ENCODE data around the gene FAM107A.
A peak's percentile ranks its signal among the peaks of the same experiment; 100 is the strongest.
"Not testable (repeated sequence)": the region's sequence is repeated elsewhere in the genome, so short reads cannot be mapped to it uniquely, and the experiment has no call there.

FAM107A gene

GRCh38 chr3:58536501-58537411, 40.4 kb downstream of the FAM107A start, which contains the start of gene ACOX2:
Gene ACOX2 (minus strand): TSS chr3:58537190. CDS start chr3:58535106, 2,084 bp downstream.
- DNase-seq (ENCODE audit: low read depth, low spot score) = no peak

DNA sequence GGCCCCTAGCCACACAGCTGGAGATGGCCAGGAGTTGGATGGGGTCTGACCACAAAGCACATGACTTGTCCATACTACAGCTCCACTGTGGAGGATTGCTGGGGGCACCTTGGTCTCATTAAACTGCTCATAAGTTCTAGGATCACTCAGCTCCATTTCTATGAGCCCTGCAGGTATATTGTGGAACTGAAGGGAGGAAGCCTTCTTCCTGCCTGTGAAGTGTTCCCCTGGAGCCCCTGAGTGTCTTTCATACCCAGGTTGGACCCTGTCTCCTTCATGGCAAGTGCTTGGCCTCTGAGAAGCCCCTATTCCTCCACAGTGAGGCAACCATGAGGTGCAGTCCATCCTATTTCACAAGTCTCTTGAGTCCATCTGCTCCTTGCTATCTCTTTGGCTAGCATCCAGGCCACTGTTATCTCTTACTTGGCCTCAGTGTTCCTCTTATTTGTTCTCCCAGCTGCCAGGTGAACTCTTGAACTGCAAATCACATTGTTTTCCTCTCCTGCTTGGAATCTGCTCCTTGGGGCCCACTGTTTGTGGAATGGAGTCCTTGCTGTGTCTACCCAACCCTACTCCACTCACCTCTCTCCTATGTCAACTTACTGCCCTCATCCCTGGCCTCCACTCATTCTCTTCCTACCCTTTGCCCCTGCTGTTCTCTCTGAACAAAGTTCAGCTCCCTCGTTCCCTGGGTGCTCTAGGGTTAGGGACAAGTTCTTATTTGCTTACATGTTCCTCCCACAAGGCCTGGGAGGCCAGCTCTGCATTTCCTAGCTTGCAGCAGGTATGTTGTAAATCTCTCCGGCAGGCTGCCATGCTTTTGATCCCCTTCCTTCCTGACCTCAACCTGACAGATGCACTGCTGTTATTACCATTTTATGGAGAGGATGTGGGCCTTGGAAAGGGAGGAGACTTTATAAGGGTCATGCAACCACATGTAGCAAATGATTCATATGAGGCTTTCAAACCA, 41.4 kb downstream of the FAM107A start:
- DNase-seq (ENCODE audit: low read depth, low spot score) = no peak

DNA sequence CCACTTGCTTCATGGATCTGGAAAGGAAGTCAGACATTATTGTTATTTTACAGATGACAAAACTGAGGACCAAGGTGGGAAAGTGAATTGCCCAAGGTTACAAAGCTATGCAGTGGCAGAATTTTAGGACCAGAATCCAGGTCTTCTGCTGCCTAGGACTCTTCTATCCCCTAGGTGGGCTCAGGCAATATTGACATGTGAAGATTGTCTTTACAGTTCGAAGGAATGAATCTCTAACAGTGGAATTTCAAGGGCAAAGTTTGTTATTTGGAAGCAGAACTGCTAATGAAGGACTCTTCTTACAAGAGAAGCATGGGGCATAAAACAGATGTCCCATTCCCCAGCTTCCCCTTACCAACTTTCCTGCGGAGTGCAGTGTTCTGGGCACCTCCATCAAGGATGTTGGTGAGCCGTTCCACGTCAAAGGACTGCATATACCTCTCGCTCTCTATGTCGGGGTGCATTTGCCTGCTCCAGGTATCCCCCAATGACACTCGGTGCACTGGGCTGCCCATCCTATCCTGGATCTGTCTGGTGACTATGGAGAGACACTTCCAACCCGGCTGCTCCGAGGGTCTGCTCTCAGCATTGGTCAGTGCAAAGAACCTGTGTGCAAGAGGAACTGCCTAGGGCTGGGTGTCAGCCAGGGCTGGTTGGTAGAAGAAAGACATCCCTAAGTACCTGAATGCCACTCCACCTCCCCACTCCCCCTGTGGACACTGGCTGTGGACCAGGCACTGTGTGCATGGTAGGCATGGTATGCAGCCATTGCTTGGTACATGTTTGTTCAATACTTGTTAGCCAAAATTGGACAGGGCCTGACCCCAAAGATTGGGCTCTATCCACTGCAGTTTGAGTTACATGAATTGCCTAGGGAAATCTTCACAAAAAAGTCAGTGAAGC, 42.3 kb downstream of the FAM107A start:
- no peak for DNase-seq (ENCODE audit: low read depth, low spot score)

DNA sequence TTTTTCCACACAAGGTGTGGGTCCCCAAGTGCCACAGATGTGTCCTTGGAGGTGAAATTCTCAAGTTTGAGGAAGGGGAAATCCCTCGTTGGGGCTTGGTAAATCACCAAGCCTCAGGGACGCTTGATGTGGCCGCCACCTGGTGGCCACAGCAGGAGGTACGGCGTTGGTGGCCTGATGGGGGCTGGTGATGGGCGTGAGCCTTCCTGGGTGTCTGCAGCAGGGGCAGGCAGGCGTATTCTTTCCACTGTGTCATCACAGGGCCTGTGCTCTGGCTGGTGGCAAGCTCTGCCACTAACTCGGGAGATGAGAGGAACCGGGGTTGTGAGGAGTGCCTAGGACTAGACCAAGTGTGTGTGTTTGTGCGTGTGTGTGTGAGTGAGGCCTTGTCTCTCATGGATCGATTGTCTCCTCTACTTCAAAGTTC, 44.4 kb downstream of the FAM107A start:
- no peak for DNase-seq (ENCODE audit: low read depth, low spot score)

- no peak for DNase-seq (ENCODE audit: low read depth, low spot score)
Measured at GRCh38 chr3:58531956-58532355, 45.2 kb downstream of the FAM107A start.

DNA sequence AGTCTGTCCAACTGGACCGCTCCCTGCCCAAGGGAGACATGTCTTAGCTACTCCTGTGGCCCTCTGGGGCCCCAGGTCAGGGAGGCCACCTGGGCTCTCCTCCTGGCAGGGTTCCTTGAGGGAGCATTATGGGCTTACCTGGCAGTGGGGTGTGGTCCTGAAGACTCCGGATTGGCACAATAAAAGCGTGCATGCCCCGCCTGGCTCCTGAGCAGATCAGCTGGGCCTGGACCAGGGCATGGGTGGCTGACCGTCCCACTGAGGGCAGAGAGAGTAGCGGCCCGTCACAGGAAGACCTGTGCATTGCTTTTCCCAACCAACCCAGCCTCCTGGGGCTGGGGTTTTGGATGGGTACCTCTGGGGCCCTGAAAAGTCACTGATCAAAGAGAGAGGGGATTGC, 45.6 kb downstream of the FAM107A start:
- DNase-seq (ENCODE audit: low read depth, low spot score) = no peak

DNA sequence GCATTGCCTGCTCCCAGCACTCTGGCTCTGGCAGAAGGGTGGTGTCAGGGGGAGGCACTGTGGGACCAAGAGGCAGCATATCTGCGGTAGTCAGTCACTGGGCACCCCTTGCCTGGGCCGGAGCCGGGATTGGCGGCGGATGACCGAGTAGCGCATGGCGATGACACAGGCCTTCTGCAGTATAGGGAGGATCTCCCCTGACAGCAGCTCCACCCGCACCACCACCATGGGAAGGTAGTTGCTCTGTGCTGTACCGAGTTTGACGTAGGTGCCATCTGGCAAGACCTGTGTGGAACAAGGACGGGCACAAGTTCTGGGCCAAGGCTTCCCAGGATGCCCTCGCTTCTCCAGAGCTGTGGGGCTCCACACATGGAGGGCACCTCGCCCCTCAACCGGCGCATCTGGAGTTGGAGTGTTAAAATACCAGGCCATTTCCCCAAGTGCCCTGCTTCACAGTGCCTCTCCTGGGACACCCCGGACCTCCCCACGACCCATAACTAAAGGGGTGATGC, 46.8 kb downstream of the FAM107A start:
- no peak for DNase-seq (ENCODE audit: low read depth, low spot score)

- DNase-seq (ENCODE audit: low read depth, low spot score) = no peak
Measured at GRCh38 chr3:58529516-58530353, 47.5 kb downstream of the FAM107A start.

DNA sequence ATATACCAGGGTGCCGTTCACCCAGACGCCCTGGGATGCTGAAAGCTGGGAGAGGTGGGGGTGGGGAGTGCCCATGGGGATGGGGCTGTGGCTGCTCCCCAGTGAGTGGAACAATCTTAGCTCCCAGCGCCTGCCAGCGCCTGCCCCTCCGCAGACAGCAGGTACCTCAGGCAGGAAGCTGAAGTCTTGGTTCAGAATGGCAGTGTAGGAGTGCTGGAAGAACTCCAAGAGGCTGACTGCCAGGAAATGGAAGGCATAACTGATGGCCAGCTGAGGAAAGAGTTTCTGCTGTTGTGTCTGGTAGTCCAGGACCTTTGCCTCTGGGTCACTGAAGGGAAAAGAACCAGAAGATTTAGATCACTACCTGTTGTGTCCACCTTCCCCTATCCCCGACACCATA, 48.6 kb downstream of the FAM107A start:
- no peak for DNase-seq (ENCODE audit: low read depth, low spot score)

DNA sequence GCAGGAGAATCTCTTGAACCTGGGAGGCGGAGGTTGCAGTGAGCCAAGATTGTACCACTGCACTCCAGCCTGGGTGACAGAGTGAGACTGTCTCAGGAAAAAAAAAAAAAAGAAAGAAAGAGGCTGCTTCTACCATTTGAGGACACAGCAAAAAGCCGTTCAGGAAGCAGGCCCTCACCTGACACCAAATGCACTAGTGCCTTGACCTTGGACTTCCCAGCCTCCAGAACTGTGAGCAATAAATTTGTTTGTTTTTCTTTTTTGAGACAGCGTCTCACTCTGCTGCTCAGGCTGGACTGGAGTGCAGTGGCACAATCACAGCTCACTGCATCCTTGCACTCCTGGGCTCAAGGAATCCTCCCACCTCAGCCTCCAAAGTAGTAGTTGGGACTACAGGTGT, 49.8 kb downstream of the FAM107A start:
- not testable (repeated sequence) for DNase-seq (ENCODE audit: low read depth, low spot score)

DNA sequence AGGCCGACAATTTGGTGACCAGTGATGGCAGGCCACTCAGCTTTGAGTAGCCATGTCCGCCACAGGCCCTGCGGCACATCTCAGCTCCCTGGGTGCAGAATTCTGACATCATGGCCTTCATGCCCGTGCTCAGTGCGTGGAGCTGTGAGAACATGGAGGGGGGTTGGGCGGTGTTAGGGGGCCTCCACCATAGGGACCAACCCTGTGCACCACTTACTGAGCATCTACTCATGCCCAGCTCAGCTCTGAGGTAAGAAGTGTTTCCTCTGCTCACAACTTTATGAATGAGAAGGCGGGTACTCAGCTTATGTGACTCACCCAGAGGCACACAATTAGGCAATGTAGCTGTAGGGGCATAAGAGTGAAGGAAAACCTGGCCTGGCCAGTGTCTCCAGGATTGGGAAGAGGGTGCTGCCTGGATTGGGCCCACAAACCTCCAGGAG, 50.7 kb downstream of the FAM107A start:
- DNase-seq (ENCODE audit: low read depth, low spot score) = peak; percentile 53

GRCh38 chr3:58524326-58524888, 52.8 kb downstream of the FAM107A start:
- no peak for DNase-seq (ENCODE audit: low read depth, low spot score)

- no peak for DNase-seq (ENCODE audit: low read depth, low spot score)
Measured at GRCh38 chr3:58522759-58523425, 54.3 kb downstream of the FAM107A start.

GRCh38 chr3:58521917-58522631, 55.1 kb downstream of the FAM107A start:
- DNase-seq (ENCODE audit: low read depth, low spot score) = no peak

GRCh38 chr3:58521336-58521670, 55.9 kb downstream of the FAM107A start:
- DNase-seq (ENCODE audit: low read depth, low spot score) = no peak

DNA sequence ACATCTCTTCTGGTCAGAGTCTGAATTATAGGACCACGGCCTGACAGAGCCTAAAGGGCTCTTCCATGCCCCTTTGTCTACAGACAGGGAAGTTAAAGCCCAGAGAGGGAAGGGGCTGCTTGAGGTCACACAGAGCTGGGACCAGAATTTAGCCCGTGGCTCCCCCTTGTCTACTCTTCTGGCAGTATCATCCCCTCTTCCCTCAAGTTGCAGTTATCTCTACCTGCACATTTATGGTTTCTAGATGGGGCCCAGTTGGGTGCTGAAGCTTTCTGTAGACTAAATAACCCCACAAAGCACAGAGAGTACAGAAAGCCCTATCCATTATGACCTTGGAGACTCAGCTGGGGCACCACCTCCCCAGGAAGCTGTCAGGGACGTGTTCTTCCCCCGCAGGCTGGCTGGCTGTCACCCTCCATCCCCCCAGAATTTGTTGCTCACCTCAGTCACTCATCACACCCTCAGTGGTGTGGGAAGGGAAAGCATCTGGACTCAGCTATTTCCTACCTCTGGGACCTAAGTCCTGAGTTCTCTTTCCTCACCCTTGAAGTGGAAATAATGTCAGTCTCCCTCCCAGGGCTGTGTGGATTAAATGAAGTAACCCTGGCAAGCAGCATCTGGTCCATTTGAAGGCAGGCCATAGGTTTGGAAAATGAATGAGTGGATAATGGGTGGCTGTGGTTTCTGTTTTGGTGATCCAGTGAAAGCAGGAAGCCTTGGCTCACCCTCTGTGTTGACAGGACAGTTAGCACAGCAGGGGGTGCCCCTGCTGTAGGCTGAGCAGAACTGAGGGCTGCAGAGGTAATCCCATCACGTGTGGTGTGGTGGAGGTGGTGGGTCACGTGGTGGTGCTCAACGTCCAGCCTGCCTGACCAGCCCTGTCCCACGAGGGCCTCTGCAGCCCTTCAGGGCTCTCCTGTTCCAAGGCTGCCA, 56.5 kb downstream of the FAM107A start:
- DNase-seq (ENCODE audit: low read depth, low spot score) = no peak

- no peak for DNase-seq (ENCODE audit: low read depth, low spot score)
Measured at GRCh38 chr3:58519668-58520402, 57.4 kb downstream of the FAM107A start.
